ENCODE measurements around the gene SPARC.
A peak's percentile ranks its signal among the peaks of the same experiment; 100 is the strongest.
"Not testable (repeated sequence)": the region's sequence is repeated elsewhere in the genome, so short reads cannot be mapped to it uniquely, and the experiment has no call there.

SPARC gene

DNA sequence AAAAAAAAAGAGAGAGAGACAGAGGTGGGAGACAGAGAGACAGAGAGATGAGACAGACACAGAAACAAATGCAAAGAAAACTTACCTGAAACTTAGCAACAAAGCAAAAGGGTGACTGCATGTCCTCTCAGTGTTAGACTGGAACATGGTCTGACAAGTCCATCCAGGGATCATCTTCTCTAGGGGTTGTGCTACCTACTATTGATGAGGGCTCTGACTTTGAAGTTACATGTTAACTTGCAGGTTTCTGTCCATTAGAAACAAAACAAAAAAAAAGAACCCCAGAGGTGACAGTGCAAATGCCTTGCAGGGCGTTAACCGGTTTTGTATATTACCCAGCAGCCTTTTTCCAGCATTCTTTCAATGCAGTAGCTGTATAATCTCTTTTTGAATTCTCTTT is 13.6 kb upstream of the SPARC start:
- DNase-seq (ENCODE audit: low read depth) = no peak

DNA sequence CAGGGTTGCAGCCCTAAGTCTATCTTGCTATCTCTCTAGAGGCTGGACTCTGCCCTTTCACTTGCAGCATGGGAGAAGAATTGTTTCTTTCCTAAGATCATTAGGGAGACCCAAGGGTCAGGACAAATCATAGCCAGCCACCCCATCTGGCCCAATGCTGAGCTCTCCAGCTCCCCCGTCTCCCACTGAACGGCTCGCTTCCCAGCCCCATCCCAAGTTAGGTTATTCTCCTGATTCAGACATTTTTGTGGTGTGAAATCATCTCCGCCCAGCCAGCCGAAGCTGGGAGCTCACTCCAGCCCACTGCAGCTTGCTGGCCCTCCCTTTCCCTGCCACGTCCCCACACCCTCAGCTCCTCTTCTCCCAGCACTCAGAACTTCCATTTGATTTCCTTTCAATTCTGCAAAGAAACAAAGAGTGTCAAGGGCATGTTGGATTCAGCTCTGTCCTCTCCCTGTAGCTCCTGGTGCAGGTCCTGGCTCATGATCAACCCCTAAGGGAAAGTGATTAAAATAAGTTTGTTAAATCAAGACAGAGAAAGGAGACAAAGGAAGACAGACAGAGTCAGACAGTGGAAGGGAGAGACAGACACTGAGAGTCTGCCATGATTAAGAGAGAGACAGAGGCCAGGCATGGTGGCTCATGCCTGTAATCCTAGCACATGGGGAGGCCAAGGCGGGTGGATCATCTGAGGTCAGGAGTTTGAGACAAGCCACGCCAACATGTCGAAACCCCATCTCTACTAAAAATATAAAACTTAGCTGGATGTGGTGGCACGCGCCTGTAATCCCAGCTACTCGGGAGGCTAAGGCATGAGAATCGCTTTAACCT is 12.6 kb upstream of the SPARC start:
- peak; percentile 98 for DNase-seq (ENCODE audit: low read depth)

DNA sequence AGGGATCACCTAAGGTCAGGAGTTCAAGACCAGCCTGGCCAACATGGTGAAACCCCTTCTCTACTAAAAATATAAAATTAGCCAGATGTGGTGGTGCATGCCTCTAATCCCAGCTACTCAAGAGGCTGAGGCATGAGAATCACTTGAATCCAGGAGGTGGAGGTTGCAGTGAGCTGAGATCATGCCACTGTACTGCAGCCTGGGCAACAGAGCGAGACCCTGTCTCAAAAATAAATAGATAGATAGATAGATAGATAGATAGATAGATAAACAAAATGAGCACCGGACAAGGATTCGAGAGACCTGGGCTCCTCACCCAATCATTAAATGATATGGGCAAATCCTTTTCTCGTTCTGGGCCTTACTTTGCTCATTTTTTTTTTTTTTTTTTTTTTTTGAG is 11.4 kb upstream of the SPARC start:
- not testable (repeated sequence) for DNase-seq (ENCODE audit: low read depth)

DNA sequence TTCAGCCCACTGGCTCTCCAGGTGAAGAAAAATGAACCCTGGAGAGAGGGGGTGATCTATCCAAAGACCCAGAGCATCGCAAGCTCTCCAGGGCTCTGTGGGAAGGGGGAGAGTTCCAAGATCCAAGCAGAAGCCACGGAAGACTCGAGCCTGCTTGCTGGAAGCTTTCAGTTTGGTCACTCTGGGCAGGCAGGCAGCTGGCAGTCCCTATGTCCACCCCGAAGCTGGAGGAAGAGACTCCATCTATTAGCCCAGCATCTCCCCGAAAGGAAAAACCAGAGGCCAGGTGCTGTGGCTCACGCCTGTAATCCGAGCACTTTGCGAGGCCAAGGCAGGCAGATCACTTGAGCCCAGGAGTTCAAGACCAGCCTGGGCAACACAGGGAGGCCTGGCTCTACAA is 10.7 kb upstream of the SPARC start:
- DNase-seq (ENCODE audit: low read depth) = no peak

- peak; percentile 99 for DNase-seq (ENCODE audit: low read depth)
Observed at GRCh38 chr5:151696470-151697061, 9.9 kb upstream of the SPARC start.

DNA sequence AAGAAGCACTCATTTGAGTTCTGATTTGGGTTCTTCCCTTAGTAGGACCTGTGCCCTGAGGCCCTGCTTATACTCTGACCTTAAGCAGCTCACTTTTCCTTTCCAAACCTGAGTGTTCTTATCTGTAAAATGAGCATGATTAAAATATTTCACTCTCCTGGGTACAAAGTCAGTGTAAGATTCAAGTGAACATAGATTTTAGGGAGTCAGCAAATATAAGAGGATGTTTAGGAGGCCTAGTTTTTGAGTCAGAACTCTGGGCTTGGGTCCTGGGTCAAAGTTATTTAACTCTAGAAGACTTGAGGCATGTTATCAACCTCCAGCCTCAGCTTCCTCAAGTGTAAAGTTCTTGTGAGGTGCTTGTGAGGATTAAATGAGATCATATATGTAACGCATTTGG is 8.7 kb upstream of the SPARC start:
- DNase-seq (ENCODE audit: low read depth) = no peak

GRCh38 chr5:151694035-151694485 is 7.3 kb upstream of the SPARC start:
- DNase-seq (ENCODE audit: low read depth) = peak; percentile 15

- DNase-seq (ENCODE audit: low read depth) = no peak
Observed at GRCh38 chr5:151692312-151692711, 5.6 kb upstream of the SPARC start.

- peak; percentile 22 for DNase-seq (ENCODE audit: low read depth)
Observed at GRCh38 chr5:151691706-151692105, 5.0 kb upstream of the SPARC start.

GRCh38 chr5:151689591-151689990 is 2.9 kb upstream of the SPARC start:
- DNase-seq (ENCODE audit: low read depth) = not testable (repeated sequence)

DNA sequence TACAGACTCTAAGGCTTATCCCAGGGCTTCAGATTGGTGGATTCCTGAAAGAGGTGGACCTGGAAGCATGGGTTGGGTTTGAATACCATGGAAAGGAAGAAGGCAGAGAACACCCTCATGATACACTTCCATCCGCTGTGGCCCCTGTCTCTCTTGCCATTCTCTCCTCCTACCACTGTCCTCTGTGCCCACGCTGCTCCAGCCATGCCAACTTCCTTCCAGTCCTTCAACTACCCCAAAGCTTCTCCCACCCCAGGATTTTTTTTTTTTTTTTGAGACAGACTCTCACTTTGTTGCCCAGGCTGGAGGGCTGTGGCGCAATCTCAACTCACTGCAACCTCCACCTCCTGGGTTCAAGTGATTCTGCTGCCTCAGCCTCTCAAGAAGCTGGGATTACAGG is 1.7 kb upstream of the SPARC start:
- no peak for DNase-seq (ENCODE audit: low read depth)

DNA sequence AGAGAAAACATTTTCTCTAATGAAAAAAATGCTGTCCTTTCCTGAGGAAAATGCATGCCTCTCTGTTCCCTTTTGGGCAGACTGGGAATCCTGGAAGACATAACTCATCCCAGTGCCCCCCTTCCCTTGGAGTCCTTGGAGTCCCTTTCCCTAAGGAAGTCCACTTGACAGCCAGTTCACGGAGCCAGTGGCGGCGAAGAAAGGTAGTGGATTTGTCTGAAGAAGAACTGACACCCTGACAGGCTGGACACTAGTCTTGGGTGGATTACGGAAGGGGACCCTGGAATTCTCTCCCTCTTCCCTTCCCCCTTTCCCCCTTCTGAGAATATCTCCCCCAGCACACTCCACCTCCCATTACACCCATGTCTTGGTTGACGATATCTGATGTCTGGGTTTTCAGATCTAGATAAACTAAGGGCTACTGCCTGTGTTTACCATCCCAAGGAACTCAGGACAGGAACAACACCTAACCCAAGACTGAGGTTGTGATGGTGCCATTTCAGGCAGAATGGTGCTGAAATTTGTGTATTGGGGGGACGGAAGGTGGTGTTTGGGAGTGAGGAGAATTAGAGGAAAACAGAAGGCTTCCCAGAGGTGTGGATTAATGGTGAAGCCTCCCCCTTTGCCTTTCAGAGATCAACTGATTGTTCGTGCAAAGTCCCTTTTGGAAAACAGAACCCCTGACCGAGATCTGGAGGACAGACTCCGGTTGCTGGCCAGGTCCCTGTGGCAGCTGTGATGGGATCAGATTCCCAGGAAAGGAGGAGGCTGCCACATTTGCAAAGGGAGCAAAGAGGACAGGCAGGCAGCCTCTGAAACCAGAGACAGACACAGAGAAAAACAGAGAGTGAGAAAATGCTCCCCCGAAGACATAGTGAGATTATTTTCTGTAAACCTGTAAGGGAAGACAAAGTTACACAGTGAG is 704 bp downstream of the SPARC start:
- DNase-seq (ENCODE audit: low read depth) = peak; percentile 29

GRCh38 chr5:151684690-151685361 is 1.9 kb downstream of the SPARC start:
- DNase-seq (ENCODE audit: low read depth) = peak; percentile 98

DNA sequence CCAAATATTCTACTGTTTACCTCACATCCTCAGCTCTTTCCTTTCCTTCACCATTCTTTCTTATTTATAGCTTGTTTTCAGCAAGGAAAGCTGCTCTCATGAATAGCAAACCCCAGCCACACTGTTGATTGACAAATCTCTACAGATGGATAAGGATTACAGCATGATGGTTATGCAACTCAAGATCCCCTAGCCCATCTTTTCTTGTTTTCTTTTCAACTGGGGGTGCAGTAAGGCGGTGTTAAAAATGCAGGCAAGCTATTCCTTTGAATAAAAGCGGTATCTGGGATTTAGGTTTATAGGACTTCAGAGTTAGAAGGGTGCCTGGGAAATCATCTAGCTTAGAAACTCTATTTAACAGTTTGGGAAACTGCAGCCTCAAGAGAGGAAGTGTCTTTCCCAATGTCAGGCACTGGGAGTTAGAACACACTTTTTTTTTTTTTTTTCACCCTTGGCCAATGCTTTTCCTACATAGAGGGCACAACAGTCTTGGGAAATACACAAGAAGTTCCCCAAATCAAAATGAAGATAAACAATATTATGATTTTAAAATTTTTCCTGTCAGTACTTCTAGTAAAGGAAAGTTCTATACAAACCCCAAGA is 2.6 kb downstream of the SPARC start:
- DNase-seq (ENCODE audit: low read depth) = peak; percentile 62

DNA sequence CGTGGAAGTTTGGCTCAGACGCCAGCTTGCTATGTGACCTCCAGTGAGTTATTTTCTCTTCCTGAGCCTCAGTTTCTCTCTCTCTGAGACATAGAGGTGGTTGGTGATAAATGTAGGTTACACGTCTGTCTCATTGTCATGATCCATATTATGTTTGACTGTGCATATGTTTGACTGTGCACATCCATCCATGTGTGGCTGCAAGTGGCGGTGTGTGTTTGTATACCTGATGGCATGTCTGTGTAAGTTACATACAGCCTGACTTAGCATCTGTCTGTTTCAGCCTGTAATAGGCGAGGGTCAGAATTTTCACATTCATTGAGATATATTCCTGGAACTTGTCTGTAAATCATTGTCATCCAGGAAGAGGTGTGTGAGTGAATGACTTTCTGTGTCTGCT is 3.3 kb downstream of the SPARC start:
- DNase-seq (ENCODE audit: low read depth) = peak; percentile 9

DNA sequence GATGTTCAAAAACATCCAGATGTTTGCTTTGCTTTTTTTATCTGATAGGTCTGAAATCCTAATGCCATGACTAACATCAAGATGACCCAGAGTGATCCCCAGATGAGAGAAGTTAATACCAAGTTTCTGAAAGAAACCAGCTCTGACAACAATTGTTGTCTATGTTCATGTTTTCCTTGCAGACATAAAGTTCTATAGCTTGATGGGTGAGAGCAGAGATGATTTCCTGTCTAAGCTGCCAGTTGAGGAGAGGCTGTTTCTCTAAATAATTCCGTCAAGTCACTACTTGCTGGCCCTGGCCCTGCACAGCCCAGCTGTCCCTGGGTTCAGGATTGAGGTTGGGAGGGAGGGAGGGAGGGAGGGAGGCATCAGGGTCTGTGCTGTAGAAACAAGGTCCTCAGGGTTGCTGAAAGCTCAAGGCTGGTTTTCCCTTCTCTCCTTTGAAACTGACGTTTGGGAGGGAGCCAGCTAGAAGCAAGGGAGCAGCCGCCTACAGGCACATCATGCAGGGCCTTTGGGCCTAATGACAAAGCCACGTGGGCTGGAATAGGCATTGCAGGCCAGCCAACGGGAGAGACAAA is 3.9 kb downstream of the SPARC start:
- DNase-seq (ENCODE audit: low read depth) = peak; percentile 46

DNA sequence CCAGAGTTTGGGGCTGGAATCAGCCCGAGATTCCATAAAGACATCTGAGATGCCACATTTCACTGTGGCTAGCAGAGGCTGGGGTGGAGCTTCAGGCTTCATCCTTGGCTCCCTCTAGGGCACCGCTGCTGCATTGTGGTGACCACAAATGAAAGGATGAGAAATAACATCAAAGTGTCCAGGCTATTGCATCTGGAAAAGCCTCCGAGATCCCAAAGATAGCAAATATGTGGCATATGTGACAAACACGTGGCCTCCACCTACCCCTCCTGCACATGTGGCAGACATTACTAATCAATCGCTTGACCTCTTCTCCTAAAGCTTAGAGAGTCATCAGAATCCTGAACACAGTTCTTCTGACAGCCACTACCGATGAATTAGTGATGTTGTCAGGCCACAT is 4.5 kb downstream of the SPARC start:
- peak; percentile 39 for DNase-seq (ENCODE audit: low read depth)

- peak; percentile 16 for DNase-seq (ENCODE audit: low read depth)
Observed at GRCh38 chr5:151680944-151681427, 5.7 kb downstream of the SPARC start.

- DNase-seq (ENCODE audit: low read depth) = peak; percentile 28
Observed at GRCh38 chr5:151680156-151680505, 6.6 kb downstream of the SPARC start.

- peak; percentile 29 for DNase-seq (ENCODE audit: low read depth)
Observed at GRCh38 chr5:151679421-151680155, 7.1 kb downstream of the SPARC start.

Data from iris pigment epithelial cell (primary cell).